Nephron (organoid): ENCODE measurements around the gene DGKQ.

Experiments
- H3K27ac Mint-ChIP-seq, 3 experiments: 2 replicates each; pipeline ENCODE4 v1.8.0; 2020; ENCODE audit warnings: mixed read lengths in 3 of 3, mild to moderate bottlenecking in 2 of 3, moderate library complexity in 1 of 3
- H3K27me3 Mint-ChIP-seq: 2 replicates; pipeline ENCODE4 v1.8.0; 2021; ENCODE audit warnings: low read depth, mild to moderate bottlenecking, moderate library complexity, mixed read lengths
- H3K36me3 Mint-ChIP-seq: 2 replicates; pipeline ENCODE4 v1.8.0; 2020; ENCODE audit warnings: low read depth, mixed read lengths
- H3K4me1 Mint-ChIP-seq: 2 replicates; pipeline ENCODE4 v1.8.0; 2020; ENCODE audit warnings: mixed read lengths
- H3K4me3 Mint-ChIP-seq, 3 experiments: 2 replicates each; pipeline ENCODE4 v1.8.0; 2020; ENCODE audit warnings: mild to moderate bottlenecking in 3 of 3, mixed read lengths in 3 of 3, moderate library complexity in 2 of 3
- H3K9me3 Mint-ChIP-seq: 2 replicates; pipeline ENCODE4 v1.8.0; 2020; ENCODE audit warnings: mixed read lengths
- CTCF ChIP-seq, 3 experiments: fragments of 200-600 bp; sonication (generic); IDR thresholded peaks; one replicate each; pipeline ENCODE4 v1.5.0; 2021; ENCODE audit warnings: antibody characterized with exemption in 3 of 3; ENCODE audit not compliant: unreplicated experiment in 3 of 3

Gene DGKQ

DNA sequence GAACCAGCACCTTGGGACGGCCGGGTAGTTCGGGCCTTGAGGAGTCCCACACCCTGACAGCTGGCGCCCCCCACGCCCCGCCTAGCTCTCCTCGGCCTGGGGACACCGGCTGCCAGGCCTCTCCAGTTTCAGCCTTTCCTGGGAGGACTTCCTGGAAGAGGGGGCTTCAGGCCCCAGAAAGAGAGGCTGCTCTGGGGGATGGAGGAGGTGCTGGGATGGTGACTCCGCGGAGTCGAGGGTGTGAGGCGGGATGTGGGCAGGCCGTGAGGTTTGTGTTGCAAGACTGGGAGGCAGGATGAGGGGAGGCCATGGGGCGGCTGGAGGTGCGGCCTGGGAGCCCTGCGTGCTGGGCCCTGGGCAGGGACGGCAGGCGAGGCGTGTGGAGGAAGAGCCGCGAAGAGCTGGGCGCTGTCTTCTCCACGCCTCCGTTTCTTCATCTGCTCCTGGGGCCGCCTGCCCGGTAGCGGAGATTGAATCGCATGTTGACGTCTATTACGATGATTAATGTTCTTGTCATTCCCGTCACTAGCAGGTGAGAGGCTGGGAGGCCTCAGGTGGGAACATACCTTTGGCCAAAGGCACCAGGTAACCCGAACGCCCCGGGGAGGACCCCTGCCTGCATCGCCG lies 37.1 kb upstream of the DGKQ start:
- Mint-ChIP-seq H3K9me3 (peaks cover 6% of the 10 kb centered on the region), H3K27ac (peak overlapping the region in 1 of 3 experiments; percentile 25), H3K4me3 (peak overlapping the region; percentile 84 to 87 (median 85)), H3K4me1 (peaks cover 18% of the 10 kb centered on the region), H3K27me3 (peaks cover 43% of the 10 kb centered on the region), H3K36me3 (peaks cover 5% of the 10 kb centered on the region)
- TF ChIP-seq CTCF (IDR thresholded peaks at IDR 0.05; ENCODE audit: unreplicated experiment in 3 of 3): no peak

- H3K27me3 Mint-ChIP-seq: peaks cover 50% of the 10 kb centered on the region
- H3K4me3 Mint-ChIP-seq: peak overlapping the region; percentile 74 to 85 (median 84)
- peak; percentile 16 to 36 (median 21) for TF ChIP-seq CTCF (IDR thresholded peaks at IDR 0.05; ENCODE audit: unreplicated experiment in 3 of 3)
- peaks cover 18% of the 10 kb centered on the region for H3K4me1 Mint-ChIP-seq
- no peak overlapping the region for H3K27ac Mint-ChIP-seq
- peaks cover 6% of the 10 kb centered on the region for H3K9me3 Mint-ChIP-seq
- H3K36me3 Mint-ChIP-seq: peaks cover 5% of the 10 kb centered on the region
These were observed 36.4 kb upstream of the DGKQ start for GRCh38 chr4:1009542-1010394.

GRCh38 chr4:1008840-1009541 lies 35.6 kb upstream of the DGKQ start:
- Mint-ChIP-seq H3K36me3 (peaks cover 3% of the 10 kb centered on the region), H3K4me1 (peaks cover 14% of the 10 kb centered on the region), H3K27ac (no peak overlapping the region), H3K9me3 (peaks cover 6% of the 10 kb centered on the region), H3K4me3 (peak overlapping the region; percentile 62 to 72 (median 65)), H3K27me3 (peaks cover 57% of the 10 kb centered on the region)
- TF ChIP-seq CTCF (IDR thresholded peaks at IDR 0.05; ENCODE audit: unreplicated experiment in 3 of 3): no peak

GRCh38 chr4:1006856-1007255 lies 33.5 kb upstream of the DGKQ start:
- peak overlapping the region in 1 of 3 experiments; percentile 8 for H3K4me3 Mint-ChIP-seq
- H3K36me3 Mint-ChIP-seq: no peaks in the 10 kb centered on the region
- H3K27ac Mint-ChIP-seq: no peak overlapping the region
- peaks cover 9% of the 10 kb centered on the region for H3K4me1 Mint-ChIP-seq
- peaks cover 6% of the 10 kb centered on the region for H3K9me3 Mint-ChIP-seq
- peaks cover 69% of the 10 kb centered on the region for H3K27me3 Mint-ChIP-seq
- TF ChIP-seq CTCF (IDR thresholded peaks at IDR 0.05; ENCODE audit: unreplicated experiment in 3 of 3): no peak

GRCh38 chr4:1004557-1005485 lies 31.5 kb upstream of the DGKQ start:
- Mint-ChIP-seq H3K4me1 (peaks cover 9% of the 10 kb centered on the region), H3K9me3 (peaks cover 6% of the 10 kb centered on the region), H3K27me3 (peaks cover 80% of the 10 kb centered on the region), H3K27ac (no peak overlapping the region), H3K4me3 (no peak overlapping the region), H3K36me3 (no peaks in the 10 kb centered on the region)
- no peak for TF ChIP-seq CTCF (IDR thresholded peaks at IDR 0.05; ENCODE audit: unreplicated experiment in 3 of 3)
